ENCODE results near the gene ZNF697.

ZNF697 gene

GRCh38 chr1:119646521-119647227, 1.4 kb downstream of the ZNF697 start:
- Histone ChIP-seq H3K4me3 (ENCODE audit: low read length) (peak overlapping the region; percentile 96), H3K4me1 (ENCODE audit: control insufficient read depth, insufficient read depth, low read length) (peaks cover 21% of the 10 kb centered on the region), H3K27me3 (ENCODE audit: control insufficient read depth, insufficient read depth, low read length) (peaks cover 17% of the 10 kb centered on the region), H3K9me3 (replicated peaks; ENCODE audit: low read length) (no peaks in the 10 kb centered on the region), H3K9ac (ENCODE audit: low read depth, low read length) (peak overlapping the region; percentile 90), H3K4me2 (ENCODE audit: low read length) (peak overlapping the region; percentile 88), H3K36me3 (ENCODE audit: insufficient read depth, low read length) (no peaks in the 10 kb centered on the region)

DNA sequence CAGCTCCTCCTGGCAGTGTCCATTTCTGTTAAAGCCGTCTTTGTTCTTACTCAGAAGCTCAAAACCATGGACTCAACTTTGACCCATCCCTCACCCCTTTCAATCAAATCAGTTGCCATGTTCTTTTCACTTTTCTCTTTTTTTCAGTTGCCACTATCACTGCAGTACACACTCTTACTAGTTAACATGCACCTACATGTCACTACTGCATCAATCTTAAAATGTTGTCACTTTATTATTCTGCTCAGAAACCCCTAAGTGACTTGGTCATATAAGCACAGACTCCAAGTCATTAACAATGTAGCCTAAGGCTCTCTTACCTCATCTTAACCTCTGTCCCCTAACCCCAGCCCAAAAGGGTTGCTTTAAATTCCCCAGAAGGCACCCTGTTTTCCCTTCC, 9.0 kb downstream of the ZNF697 start:
- H3K4me3 ChIP-seq (ENCODE audit: low read length): no peak overlapping the region
- H3K36me3 ChIP-seq (ENCODE audit: insufficient read depth, low read length): no peaks in the 10 kb centered on the region
- no peak overlapping the region for H3K9ac ChIP-seq (ENCODE audit: low read depth, low read length)
- H3K9me3 ChIP-seq (replicated peaks; ENCODE audit: low read length): no peaks in the 10 kb centered on the region
- no peaks in the 10 kb centered on the region for H3K4me1 ChIP-seq (ENCODE audit: control insufficient read depth, insufficient read depth, low read length)
- no peaks in the 10 kb centered on the region for H3K27me3 ChIP-seq (ENCODE audit: control insufficient read depth, insufficient read depth, low read length)
- H3K4me2 ChIP-seq (ENCODE audit: low read length): no peak overlapping the region

- H3K36me3 ChIP-seq (ENCODE audit: insufficient read depth, low read length): no peaks in the 10 kb centered on the region
- H3K4me2 ChIP-seq (ENCODE audit: low read length): no peak overlapping the region
- no peak overlapping the region for H3K9ac ChIP-seq (ENCODE audit: low read depth, low read length)
- no peaks in the 10 kb centered on the region for H3K27me3 ChIP-seq (ENCODE audit: control insufficient read depth, insufficient read depth, low read length)
- H3K9me3 ChIP-seq (replicated peaks; ENCODE audit: low read length): no peaks in the 10 kb centered on the region
- H3K4me3 ChIP-seq (ENCODE audit: low read length): no peak overlapping the region
- no peaks in the 10 kb centered on the region for H3K4me1 ChIP-seq (ENCODE audit: control insufficient read depth, insufficient read depth, low read length)
Observed at GRCh38 chr1:119637710-119638109, 10.4 kb downstream of the ZNF697 start.

DNA sequence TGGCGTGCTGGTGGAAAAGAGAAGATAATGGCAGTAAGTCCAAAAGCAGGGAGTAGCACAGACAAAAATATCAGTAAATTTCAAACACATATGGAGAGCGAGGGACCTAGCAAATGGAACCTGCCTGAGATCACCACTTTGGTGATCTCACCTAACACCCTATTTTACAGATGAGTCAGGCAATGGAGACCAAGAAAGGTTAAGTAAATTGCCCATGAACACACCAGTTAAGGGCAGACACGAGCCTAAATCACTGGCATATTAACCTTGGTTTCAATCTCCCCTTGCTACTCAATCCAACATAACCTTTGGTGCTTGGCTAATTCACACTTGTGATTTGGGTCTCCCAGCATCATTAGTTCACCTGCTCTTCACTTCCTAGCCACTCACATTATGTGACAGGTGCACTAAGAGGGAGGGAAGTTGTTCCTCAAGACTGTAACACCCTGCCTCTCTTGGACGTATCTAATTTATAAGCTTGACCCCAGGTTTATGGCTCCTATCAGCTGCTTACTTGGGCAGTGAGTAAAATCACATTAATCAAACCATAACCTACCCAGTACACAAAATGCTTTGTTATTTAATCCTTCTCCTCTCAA, 11.5 kb downstream of the ZNF697 start:
- peaks cover 9% of the 10 kb centered on the region for H3K4me1 ChIP-seq (ENCODE audit: control insufficient read depth, insufficient read depth, low read length)
- no peaks in the 10 kb centered on the region for H3K36me3 ChIP-seq (ENCODE audit: insufficient read depth, low read length)
- no peaks in the 10 kb centered on the region for H3K9me3 ChIP-seq (replicated peaks; ENCODE audit: low read length)
- H3K27me3 ChIP-seq (ENCODE audit: control insufficient read depth, insufficient read depth, low read length): no peaks in the 10 kb centered on the region
- H3K4me2 ChIP-seq (ENCODE audit: low read length): no peak overlapping the region
- H3K4me3 ChIP-seq (ENCODE audit: low read length): no peak overlapping the region
- H3K9ac ChIP-seq (ENCODE audit: low read depth, low read length): no peak overlapping the region

DNA sequence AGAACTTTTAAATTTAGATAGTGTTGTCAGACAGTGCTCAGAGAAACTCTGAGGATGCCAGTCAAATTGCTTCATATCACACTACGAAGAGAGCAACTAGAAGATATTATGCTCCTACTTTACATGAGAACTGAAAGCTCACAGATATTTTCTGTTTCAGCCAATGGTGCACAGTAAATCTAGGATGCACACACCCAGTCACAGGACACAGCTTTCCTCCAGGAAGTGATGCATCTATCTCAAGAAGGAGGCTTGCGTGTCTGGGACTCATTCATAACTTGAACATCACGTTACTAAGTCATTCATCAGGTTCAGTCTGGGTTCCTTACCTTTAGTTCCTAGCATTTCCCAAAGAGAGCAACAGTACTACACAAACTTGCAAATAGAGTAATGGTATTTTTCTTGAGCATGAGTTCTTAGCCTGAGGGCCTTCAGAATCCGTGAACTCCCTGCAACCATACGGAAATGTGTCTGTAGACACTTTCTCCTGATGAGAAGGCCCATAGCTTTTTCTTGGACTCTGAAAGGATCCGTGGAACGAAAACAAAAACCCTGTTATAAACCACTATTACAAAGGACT, 12.2 kb downstream of the ZNF697 start:
- H3K9me3 ChIP-seq (replicated peaks; ENCODE audit: low read length): no peaks in the 10 kb centered on the region
- no peaks in the 10 kb centered on the region for H3K36me3 ChIP-seq (ENCODE audit: insufficient read depth, low read length)
- H3K4me3 ChIP-seq (ENCODE audit: low read length): no peak overlapping the region
- peaks cover 16% of the 10 kb centered on the region for H3K4me1 ChIP-seq (ENCODE audit: control insufficient read depth, insufficient read depth, low read length)
- H3K4me2 ChIP-seq (ENCODE audit: low read length): no peak overlapping the region
- no peaks in the 10 kb centered on the region for H3K27me3 ChIP-seq (ENCODE audit: control insufficient read depth, insufficient read depth, low read length)
- H3K9ac ChIP-seq (ENCODE audit: low read depth, low read length): no peak overlapping the region

- Histone ChIP-seq H3K9ac (ENCODE audit: low read depth, low read length) (no peak overlapping the region), H3K36me3 (ENCODE audit: insufficient read depth, low read length) (no peaks in the 10 kb centered on the region), H3K4me1 (ENCODE audit: control insufficient read depth, insufficient read depth, low read length) (peaks cover 16% of the 10 kb centered on the region), H3K4me3 (ENCODE audit: low read length) (no peak overlapping the region), H3K4me2 (ENCODE audit: low read length) (no peak overlapping the region), H3K9me3 (replicated peaks; ENCODE audit: low read length) (no peaks in the 10 kb centered on the region), H3K27me3 (ENCODE audit: control insufficient read depth, insufficient read depth, low read length) (no peaks in the 10 kb centered on the region)
Observed at GRCh38 chr1:119634016-119634415, 14.1 kb downstream of the ZNF697 start.

DNA sequence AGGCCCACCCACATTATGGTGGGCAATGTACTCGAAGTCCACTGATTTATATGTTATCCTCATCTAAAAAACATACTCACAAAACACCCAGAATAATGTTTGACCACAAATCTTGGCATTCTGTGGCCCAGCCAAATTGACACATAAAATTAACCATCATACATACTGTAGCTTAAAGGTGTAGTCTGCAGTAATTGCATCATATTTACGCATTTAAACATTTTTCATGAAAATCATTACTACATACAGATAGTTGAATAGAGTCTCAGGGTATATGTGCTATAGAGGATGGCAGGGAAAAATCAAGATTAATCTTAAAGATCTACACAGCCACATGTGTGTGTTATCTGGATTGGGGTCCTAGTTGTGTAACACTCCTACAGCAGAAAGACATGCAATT, 14.5 kb downstream of the ZNF697 start:
- no peaks in the 10 kb centered on the region for H3K27me3 ChIP-seq (ENCODE audit: control insufficient read depth, insufficient read depth, low read length)

DNA sequence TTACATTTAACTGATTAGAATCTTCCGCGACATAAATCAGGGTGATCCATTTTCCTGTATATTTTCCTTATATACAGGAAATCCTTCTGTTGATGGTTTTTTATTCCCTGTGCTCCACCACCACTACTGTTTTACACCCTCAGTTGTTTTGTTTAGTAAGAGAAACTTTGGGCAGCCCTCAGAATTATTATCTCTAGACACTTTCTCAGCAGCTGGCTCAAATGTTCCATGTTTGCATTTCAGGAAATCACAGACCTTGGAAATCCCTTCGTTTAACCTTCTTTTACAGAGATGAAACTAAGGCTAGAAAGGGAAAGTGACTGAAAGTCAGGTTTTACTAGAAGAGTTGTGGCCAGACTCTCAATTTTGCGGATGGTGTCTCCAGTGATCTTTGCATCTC, 15.2 kb downstream of the ZNF697 start:
- Histone ChIP-seq H3K4me3 (ENCODE audit: low read length) (no peak overlapping the region), H3K4me1 (ENCODE audit: control insufficient read depth, insufficient read depth, low read length) (peaks cover 16% of the 10 kb centered on the region), H3K36me3 (ENCODE audit: insufficient read depth, low read length) (no peaks in the 10 kb centered on the region), H3K9ac (ENCODE audit: low read depth, low read length) (no peak overlapping the region), H3K9me3 (replicated peaks; ENCODE audit: low read length) (no peaks in the 10 kb centered on the region), H3K4me2 (ENCODE audit: low read length) (no peak overlapping the region), H3K27me3 (ENCODE audit: control insufficient read depth, insufficient read depth, low read length) (no peaks in the 10 kb centered on the region)

More for the DNA sequence above, 14.5 kb downstream of the ZNF697 start:
- no peak overlapping the region for H3K4me3 ChIP-seq (ENCODE audit: low read length)
- peaks cover 16% of the 10 kb centered on the region for H3K4me1 ChIP-seq (ENCODE audit: control insufficient read depth, insufficient read depth, low read length)
- no peak overlapping the region for H3K4me2 ChIP-seq (ENCODE audit: low read length)
- no peaks in the 10 kb centered on the region for H3K36me3 ChIP-seq (ENCODE audit: insufficient read depth, low read length)
- H3K9me3 ChIP-seq (replicated peaks; ENCODE audit: low read length): no peaks in the 10 kb centered on the region
- H3K9ac ChIP-seq (ENCODE audit: low read depth, low read length): no peak overlapping the region

- Histone ChIP-seq H3K27me3 (ENCODE audit: control insufficient read depth, insufficient read depth, low read length) (no peaks in the 10 kb centered on the region), H3K4me2 (ENCODE audit: low read length) (peak overlapping the region; percentile 82), H3K9me3 (replicated peaks; ENCODE audit: low read length) (no peaks in the 10 kb centered on the region), H3K36me3 (ENCODE audit: insufficient read depth, low read length) (no peaks in the 10 kb centered on the region), H3K4me3 (ENCODE audit: low read length) (peak overlapping the region; percentile 65), H3K4me1 (ENCODE audit: control insufficient read depth, insufficient read depth, low read length) (peaks cover 21% of the 10 kb centered on the region), H3K9ac (ENCODE audit: low read depth, low read length) (no peak overlapping the region)
Observed at GRCh38 chr1:119632103-119632490, 16.0 kb downstream of the ZNF697 start.

GRCh38 chr1:119631433-119632102, 16.5 kb downstream of the ZNF697 start:
- H3K27me3 ChIP-seq (ENCODE audit: control insufficient read depth, insufficient read depth, low read length): no peaks in the 10 kb centered on the region
- peak overlapping the region; percentile 82 for H3K4me2 ChIP-seq (ENCODE audit: low read length)
- peak overlapping the region; percentile 42 for H3K9ac ChIP-seq (ENCODE audit: low read depth, low read length)
- peaks cover 25% of the 10 kb centered on the region for H3K4me1 ChIP-seq (ENCODE audit: control insufficient read depth, insufficient read depth, low read length)
- H3K4me3 ChIP-seq (ENCODE audit: low read length): peak overlapping the region; percentile 65
- H3K36me3 ChIP-seq (ENCODE audit: insufficient read depth, low read length): no peaks in the 10 kb centered on the region
- H3K9me3 ChIP-seq (replicated peaks; ENCODE audit: low read length): no peaks in the 10 kb centered on the region

DNA sequence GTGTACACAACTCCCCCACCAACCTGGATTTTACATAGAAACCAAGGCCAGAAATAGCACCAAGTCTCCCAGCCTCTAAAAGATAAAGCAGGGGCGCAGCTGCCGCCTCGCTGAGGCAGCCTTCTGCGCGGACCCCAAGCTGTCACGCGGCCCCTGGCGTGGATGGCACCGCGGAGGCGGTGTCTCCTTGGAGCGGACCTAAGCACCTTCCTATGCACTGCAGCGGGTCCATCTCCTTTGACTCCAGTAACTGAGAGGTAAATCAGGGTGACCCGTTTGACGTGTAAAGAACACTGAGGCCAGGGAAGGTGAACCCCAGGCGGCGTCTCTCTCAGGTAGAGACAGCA, 17.0 kb downstream of the ZNF697 start:
- peak overlapping the region; percentile 82 for H3K4me2 ChIP-seq (ENCODE audit: low read length)
- no peaks in the 10 kb centered on the region for H3K36me3 ChIP-seq (ENCODE audit: insufficient read depth, low read length)
- no peaks in the 10 kb centered on the region for H3K27me3 ChIP-seq (ENCODE audit: control insufficient read depth, insufficient read depth, low read length)
- H3K4me3 ChIP-seq (ENCODE audit: low read length): peak overlapping the region; percentile 65
- H3K9ac ChIP-seq (ENCODE audit: low read depth, low read length): peak overlapping the region; percentile 42
- peaks cover 27% of the 10 kb centered on the region for H3K4me1 ChIP-seq (ENCODE audit: control insufficient read depth, insufficient read depth, low read length)
- H3K9me3 ChIP-seq (replicated peaks; ENCODE audit: low read length): no peaks in the 10 kb centered on the region

All from skeletal muscle satellite cell (primary cell).